CD4-positive, alpha-beta T cell treated with Interleukin-12 subunit alpha and Interleukin-12 subunit beta, for 1 hour (primary cell): Measurements from ENCODE around the gene MAN2A2.
"Not testable (repeated sequence)": the region's sequence is repeated elsewhere in the genome, so short reads cannot be mapped to it uniquely, and the experiment has no call there.

Experiments used
- DNase-seq: peaks from one replicate; pipeline ENCODE4 v3.0.0-alpha.2; 2020

MAN2A2 gene

DNA sequence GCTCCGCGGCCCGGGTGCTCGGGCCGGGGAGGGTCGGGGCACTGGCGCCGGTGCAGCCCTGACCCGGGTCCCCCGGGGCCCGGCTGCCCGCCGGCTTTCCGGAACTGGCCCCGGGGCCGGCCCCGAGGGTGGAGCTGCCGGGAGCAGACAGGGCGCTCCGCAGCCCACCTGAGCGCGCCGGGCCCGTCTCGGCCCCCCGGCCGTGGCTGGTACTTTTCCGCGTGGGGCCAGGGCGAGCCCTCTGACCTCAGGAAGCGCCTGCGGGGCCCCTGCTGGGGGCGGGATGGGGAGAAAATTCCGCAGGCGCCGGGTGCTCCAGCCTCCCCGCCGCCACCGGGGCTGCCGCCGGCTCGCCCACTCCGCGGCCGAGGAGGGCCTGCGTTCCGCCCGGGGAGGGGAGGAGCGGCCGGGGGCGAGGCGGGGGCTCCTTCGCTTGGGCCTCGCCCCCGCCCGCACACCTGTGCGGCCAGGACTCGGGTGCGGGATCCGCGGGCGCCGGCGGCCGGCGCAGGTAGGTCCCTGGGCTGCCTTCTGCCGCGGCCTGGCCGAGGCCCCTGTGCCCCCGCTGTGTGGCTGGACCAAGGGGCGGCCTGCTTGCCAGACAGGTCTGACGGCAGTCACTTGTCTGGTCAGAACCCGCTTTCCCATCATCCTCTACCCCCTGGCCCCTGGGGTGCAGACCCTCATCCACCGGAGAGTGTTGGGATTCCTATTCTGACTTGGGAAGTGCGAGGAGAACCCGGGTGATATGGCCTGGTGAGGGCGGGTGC is 31.2 kb upstream of the MAN2A2 start:
- peak; percentile 24 for DNase-seq

DNA sequence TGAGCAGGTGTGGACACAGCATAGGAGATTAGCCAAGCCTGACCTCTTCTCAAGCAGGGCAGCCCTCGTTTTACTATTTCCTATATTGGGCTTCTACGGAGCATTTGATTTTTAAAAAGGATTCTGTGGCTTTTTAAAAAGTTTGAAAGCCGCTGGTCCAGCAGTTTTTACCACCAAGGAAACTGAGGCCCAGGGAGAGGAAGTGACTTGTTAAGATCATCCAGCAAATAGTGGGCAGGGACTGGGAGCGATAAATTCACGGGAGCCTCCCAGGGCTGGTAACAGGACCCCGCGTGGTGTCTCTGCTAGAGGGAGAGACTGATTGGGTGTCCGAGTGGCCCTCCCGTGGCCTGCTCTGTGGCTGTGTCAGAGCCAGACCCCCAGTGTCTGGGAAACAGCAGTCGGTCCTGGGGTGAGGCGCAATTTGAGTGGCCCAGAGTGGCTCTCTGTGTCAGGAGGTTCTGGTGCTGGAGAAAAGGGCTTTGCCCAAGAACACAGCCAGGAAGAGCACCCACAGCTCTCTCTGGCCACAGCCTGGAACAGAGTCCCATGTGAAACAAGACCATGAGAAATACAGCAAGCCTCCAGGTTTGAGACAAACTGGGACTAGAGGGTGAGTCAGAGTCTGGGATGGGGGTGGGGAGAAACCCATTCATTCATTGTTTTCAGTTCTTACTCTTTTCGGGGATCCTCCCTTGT is 30.5 kb upstream of the MAN2A2 start:
- peak; percentile 27 for DNase-seq

DNA sequence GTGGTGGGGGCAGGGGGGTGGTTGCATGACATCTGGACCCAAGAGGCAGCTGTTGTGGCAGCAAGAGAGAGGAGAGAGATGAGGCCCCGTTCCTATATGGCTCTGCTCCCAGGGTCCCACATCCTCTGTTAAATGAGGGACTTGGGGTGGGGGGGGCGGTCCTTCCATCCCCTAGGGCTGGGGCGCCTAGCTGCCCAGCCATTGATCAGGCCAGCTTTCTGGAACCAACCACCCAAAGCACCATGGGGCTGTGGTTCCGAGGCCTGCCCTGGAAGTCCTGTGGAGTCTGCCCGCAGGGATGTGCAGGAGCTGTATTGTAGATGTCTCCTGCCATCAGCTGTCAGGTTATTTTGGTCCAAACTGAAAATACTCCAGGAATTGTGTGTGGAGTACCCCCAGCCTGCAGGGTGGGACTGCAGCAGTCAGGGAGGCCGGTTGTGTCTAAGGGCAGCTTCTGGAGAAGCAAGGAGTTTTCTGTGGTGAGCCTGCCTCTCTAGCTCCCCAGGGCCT is 29.6 kb upstream of the MAN2A2 start:
- DNase-seq: no peak

DNA sequence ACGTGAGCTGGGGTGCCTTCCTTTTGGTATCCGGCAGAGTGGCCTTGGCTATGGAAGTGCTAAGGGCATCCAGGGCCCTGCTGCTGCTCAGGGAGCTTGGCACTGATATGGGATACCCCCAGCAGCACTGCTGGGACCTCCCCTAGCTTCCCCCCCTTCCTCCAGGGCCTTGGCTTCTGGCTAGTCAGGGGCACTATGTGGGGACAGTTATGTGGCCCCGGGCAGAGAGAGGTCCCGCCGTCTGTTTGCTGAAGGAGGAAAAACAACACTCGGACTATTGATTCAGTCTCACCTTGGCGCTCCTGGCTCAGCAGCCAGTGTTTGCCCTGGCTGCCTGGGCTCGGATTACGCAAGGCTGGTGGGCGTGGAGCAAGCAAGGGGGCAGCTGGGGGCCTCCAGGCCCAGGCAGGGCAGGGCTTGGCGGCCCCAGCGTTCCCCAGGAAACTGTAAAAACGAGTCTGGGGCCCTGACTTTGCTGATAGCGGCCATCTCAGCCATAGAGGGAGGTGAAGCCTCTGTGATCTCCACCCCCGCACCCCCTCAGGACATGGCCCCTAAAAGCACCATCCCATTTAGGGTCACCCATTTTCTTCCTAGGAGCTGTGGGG is 29.0 kb upstream of the MAN2A2 start:
- no peak for DNase-seq

DNA sequence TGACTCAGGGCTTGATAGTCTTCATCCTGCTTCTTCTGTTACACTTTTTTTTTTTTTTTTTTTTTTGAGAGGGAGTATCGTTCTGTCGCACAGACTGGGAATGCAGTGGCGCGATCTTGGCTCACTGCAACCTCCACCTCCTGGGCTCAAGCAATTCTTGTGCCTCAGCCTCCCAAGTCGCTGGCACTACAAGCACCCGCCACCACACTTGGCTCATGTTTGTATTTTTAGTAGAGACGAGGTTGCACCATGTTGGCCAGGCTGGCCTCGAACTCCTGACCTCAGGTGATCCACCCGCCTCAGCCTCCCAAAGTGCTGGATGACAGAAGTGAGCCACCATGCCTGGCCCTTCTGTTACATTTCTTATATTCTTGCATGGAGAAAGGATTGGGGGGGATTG is 28.1 kb upstream of the MAN2A2 start:
- not testable (repeated sequence) for DNase-seq

DNA sequence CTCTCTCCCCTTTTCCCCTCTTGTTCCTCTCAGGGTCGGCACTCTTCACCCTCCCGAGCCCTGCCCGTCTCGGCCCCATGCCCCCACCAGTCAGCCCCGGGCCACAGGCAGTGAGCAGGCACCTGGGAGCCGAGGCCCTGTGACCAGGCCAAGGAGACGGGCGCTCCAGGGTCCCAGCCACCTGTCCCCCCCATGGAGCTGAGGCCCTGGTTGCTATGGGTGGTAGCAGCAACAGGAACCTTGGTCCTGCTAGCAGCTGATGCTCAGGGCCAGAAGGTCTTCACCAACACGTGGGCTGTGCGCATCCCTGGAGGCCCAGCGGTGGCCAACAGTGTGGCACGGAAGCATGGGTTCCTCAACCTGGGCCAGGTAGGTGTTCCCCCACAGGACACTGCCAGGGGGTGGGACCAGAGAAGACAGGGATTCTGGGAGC is 27.5 kb upstream of the MAN2A2 start:
- no peak for DNase-seq

DNA sequence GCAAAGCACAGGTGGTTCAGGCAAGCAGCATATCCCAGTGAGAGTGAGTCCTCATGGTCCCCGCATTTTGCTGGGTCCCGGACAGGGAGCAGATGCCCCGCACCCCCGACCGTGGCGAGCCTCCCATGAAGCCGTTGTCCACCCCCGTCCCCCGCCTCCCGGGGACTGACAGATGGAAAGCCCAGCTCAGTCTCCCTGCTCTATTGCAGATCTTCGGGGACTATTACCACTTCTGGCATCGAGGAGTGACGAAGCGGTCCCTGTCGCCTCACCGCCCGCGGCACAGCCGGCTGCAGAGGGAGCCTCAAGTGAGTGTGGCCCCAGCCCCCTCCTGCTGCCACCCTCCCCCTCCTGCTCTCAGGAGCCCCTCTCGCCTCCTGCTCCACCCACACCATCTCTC is 27.1 kb upstream of the MAN2A2 start:
- DNase-seq: no peak

DNA sequence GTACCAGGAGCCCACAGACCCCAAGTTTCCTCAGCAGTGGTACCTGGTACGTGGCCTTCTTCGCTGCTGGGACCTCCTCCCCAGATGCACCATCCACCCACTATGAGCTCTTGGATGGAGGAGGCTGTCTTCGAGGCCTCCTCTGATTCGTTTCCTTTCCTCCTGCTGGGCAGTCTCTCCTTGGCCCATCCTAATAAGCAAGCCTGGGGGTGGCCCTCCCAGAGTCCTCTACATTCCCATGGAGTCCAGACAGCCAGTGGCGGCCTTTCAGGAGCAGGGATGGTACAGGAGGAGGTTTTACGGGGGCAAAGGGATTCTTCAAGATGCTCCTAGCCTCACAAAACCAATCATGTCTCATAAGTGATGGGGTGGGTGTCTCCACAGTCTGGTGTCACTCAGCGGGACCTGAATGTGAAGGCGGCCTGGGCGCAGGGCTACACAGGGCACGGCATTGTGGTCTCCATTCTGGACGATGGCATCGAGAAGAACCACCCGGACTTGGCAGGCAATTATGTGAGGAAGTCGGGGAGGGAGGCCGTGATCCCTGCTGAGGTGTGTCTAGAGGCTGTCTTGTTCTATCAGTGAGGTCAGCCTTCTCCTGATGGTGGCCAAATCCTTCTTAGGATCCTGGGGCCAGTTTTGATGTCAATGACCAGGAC is 26.5 kb upstream of the MAN2A2 start:
- no peak for DNase-seq

DNA sequence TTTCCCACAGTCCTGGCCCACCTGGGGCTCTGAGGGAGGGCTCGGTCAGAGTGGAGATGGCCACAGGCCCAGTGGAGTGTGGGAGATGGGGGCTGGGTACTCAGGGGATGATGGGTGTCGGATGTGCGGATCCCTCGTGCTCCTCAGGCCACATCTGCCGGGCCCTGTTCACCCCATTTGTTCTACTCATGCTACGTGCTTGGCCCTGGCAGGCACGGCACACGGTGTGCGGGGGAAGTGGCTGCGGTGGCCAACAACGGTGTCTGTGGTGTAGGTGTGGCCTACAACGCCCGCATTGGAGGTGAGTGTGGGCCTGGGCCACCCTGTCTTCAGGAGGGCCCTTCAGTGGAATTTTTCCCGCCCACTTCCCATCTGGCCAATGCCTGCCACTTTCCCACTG is 25.8 kb upstream of the MAN2A2 start:
- DNase-seq: no peak

DNA sequence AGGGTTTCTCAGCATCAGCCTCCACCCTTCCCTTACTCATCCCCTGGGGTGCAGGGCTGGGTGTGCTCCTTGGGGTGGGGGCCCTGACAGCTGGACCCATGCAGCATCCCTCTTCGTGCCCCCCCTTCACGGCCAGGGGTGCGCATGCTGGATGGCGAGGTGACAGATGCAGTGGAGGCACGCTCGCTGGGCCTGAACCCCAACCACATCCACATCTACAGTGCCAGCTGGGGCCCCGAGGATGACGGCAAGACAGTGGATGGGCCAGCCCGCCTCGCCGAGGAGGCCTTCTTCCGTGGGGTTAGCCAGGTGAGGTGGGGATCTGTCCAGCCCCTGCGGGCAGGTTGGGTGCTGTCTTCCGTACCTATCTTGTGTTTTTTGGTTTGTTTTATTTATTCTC is 25.1 kb upstream of the MAN2A2 start:
- no peak for DNase-seq

DNA sequence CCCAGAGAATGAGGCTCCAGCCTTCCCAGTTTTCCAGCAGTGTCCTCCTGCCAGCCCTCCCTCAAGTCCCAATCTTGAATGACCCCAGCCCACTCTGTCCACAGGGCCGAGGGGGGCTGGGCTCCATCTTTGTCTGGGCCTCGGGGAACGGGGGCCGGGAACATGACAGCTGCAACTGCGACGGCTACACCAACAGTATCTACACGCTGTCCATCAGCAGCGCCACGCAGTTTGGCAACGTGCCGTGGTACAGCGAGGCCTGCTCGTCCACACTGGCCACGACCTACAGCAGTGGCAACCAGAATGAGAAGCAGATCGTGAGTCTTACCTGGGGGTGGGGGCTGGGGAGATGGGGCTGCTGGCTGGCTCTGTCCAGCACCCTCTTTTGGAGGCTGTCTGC is 24.4 kb upstream of the MAN2A2 start:
- DNase-seq: no peak

DNA sequence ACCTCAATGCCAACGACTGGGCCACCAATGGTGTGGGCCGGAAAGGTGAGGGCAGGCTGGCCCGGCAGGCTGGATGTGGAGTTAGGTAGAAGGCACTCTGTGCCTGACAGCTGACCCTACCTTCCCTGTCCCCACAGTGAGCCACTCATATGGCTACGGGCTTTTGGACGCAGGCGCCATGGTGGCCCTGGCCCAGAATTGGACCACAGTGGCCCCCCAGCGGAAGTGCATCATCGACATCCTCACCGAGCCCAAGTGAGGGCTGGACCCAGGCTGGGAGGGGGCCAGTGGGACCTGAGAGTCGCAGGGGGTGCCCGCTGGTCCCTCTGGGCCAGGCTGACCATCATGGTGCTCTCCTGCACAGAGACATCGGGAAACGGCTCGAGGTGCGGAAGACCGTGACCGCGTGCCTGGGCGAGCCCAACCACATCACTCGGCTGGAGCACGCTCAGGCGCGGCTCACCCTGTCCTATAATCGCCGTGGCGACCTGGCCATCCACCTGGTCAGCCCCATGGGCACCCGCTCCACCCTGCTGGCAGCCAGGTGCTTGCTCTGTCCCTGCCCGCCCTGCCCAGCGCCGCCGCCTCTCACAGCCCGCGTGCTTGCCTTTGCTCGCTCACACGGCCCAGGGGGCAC is 23.3 kb upstream of the MAN2A2 start:
- DNase-seq: no peak

DNA sequence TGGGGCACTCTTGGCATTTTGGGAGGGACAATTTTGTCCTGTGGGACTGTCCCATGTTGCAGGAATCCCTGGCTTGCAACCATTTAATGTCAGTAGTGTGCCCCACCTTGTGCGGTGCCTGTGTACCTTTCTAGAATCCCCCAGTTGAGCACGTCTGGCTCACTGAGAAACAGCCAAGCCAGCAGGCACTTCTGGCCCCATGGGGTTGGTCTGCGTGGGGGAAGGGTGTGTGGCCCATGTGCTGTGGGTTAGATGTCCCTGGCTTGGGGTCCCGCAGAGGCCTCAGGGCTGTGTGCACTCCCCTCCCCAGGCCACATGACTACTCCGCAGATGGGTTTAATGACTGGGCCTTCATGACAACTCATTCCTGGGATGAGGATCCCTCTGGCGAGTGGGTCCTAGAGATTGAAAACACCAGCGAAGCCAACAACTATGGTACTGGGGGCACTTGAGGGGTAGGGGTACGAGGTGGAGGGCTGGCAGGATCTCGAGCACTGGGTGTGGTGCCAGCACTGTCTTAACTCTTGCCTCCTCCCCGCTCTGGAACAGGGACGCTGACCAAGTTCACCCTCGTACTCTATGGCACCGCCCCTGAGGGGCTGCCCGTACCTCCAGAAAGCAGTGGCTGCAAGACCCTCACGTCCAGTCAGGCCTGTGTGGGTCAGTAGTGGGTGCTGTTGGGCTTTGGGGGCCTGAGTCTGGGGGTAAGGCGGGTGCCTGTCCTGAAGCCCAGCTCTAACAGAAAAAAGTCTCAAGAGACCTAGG is 22.5 kb upstream of the MAN2A2 start:
- no peak for DNase-seq

DNA sequence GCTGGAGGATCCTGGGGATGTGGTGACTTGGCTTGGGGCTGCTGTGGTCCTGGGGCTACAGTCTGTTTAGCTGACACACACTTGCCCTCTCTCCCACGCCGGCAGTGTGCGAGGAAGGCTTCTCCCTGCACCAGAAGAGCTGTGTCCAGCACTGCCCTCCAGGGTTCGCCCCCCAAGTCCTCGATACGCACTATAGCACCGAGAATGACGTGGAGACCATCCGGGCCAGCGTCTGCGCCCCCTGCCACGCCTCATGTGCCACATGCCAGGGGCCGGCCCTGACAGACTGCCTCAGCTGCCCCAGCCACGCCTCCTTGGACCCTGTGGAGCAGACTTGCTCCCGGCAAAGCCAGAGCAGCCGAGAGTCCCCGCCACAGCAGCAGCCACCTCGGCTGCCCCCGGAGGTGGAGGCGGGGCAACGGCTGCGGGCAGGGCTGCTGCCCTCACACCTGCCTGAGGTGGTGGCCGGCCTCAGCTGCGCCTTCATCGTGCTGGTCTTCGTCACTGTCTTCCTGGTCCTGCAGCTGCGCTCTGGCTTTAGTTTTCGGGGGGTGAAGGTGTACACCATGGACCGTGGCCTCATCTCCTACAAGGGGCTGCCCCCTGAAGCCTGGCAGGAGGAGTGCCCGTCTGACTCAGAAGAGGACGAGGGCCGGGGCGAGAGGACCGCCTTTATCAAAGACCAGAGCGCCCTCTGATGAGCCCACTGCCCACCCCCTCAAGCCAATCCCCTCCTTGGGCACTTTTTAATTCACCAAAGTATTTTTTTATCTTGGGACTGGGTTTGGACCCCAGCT is 21.7 kb upstream of the MAN2A2 start:
- no peak for DNase-seq

DNA sequence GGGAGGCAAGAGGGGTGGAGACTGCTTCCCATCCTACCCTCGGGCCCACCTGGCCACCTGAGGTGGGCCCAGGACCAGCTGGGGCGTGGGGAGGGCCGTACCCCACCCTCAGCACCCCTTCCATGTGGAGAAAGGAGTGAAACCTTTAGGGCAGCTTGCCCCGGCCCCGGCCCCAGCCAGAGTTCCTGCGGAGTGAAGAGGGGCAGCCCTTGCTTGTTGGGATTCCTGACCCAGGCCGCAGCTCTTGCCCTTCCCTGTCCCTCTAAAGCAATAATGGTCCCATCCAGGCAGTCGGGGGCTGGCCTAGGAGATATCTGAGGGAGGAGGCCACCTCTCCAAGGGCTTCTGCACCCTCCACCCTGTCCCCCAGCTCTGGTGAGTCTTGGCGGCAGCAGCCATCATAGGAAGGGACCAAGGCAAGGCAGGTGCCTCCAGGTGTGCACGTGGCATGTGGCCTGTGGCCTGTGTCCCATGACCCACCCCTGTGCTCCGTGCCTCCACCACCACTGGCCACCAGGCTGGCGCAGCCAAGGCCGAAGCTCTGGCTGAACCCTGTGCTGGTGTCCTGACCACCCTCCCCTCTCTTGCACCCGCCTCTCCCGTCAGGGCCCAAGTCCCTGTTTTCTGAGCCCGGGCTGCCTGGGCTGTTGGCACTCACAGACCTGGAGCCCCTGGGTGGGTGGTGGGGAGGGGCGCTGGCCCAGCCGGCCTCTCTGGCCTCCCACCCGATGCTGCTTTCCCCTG is 21.0 kb upstream of the MAN2A2 start:
- DNase-seq: no peak

DNA sequence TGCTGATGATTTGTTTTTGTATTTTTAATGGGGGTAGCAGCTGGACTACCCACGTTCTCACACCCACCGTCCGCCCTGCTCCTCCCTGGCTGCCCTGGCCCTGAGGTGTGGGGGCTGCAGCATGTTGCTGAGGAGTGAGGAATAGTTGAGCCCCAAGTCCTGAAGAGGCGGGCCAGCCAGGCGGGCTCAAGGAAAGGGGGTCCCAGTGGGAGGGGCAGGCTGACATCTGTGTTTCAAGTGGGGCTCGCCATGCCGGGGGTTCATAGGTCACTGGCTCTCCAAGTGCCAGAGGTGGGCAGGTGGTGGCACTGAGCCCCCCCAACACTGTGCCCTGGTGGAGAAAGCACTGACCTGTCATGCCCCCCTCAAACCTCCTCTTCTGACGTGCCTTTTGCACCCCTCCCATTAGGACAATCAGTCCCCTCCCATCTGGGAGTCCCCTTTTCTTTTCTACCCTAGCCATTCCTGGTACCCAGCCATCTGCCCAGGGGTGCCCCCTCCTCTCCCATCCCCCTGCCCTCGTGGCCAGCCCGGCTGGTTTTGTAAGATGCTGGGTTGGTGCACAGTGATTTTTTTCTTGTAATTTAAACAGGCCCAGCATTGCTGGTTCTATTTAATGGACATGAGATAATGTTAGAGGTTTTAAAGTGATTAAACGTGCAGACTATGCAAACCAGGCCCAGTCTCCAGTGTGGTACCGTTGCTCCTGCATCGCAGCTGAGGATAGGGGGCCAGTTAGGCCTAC is 20.1 kb upstream of the MAN2A2 start:
- no peak for DNase-seq

DNA sequence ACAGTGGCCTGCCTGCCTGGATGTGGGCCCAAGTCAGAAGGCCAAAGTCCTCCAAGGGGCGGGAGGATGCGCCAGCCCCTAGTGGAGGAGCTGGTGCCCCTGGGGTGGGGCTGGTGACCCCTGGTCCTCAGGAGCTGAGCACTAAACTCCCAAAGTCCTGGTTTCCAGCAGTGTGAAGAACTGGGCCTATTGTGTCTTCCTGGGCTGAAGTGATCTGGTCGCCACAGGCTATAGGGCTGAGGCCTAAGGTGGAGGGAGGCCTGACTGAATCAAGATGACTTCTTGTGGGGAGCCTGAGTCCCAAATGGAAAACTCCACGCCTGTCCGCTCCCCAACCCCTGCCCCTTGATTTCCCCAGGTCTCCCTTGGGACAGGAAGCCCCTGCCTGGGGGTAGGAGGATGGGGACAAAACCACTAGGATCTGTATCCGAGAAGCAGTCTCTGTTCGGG is 19.6 kb upstream of the MAN2A2 start:
- DNase-seq: no peak

DNA sequence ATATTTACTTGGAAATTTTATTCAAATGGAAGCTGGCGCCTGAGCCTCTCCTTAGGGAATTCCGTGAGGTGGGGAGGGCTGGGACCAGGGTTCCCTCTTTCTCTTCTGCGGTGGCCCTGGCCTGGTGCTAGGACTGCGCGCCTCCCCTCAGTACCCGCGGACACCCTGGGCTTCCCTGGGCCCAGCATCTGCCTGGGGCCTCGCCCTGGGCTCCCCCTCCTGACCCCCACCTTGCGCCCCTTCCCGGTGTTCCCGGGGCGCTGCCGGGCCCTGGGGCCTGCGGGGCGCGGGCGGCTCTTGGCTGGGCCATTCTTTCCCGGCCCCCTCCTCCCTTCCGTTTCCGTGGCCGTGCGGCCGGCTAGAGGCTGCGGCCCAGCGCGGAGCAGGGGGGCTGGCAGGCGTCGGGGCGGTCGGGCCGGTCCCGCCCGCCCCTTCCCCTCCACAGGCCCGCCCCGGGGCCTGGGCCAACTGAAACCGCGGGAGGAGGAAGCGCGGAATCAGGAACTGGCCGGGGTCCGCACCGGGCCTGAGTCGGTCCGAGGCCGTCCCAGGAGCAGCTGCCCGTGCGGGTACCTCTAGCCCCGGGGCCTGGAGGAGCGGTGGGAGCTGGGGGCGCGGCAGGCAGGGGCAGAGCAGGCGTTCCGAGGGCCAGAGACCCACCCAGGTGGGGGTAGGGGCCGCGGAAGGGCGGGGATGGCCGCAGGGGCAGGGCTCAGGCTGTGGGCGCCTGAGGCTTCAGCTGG is 19.0 kb upstream of the MAN2A2 start, which contains the start of gene FES:
TSS of gene FES (plus strand) at position 529 of the 743 bp plus-strand sequence. CDS start 542 bp downstream, outside the sequence.
- no peak for DNase-seq
